Bronchial epithelial cell (primary cell): ENCODE measurements around the gene SLC12A4. TPM values are rescaled to one million over a fixed set of nuclear protein-coding genes. Genes with fewer than 3 reads are reported as not detected.

Source experiments
- DNase-seq: peaks from one replicate; pipeline ENCODE4 v3.0.0-alpha.2; 2010; ENCODE audit warnings: low read depth
- FAIRE-seq: peaks from 2 replicates; lab custom pipeline; 2011; peaks lifted over from hg19 to GRCh38; lab: Jason Lieb, UNC
- H3K27me3 ChIP-seq: 2 replicates; pipeline ENCODE4 v1.5.1; 2011; ENCODE audit warnings: low read length; ENCODE audit not compliant: control insufficient read depth, insufficient read depth
- H3K36me3 ChIP-seq: 2 replicates; pipeline ENCODE4 v1.5.1; 2011; ENCODE audit warnings: low read length; ENCODE audit not compliant: control insufficient read depth, insufficient read depth
- H3K4me3 ChIP-seq: 2 replicates; pipeline ENCODE4 v1.5.1; 2011; ENCODE audit warnings: mild to moderate bottlenecking, low read depth, low read length, control low read depth
- CTCF ChIP-seq: IDR thresholded peaks from 2 replicates; pipeline ENCODE4 v1.5.1; 2011; ENCODE audit warnings: mild to moderate bottlenecking, moderate library complexity, low read length, control low read depth, inconsistent platforms; ENCODE audit not compliant: insufficient read depth, severe bottlenecking
- total RNA-seq: library from RNA; depleted of rRNA; stranded (reverse); fragments of >200 nt; gene quantifications from 2 replicates; pipeline ENCODE4 v1.2.1, GENCODE V29; 2014

Gene SLC12A4
- total RNA-seq, 1 donor from 2014 or later: 20.5 TPM

- peak; percentile 28 for FAIRE-seq
Measured at GRCh38 chr16:67923414-67924116, 44.9 kb downstream of the SLC12A4 start.

GRCh38 chr16:67922740-67923139 lies 45.7 kb downstream of the SLC12A4 start:
- FAIRE-seq: no peak
- Histone ChIP-seq H3K36me3 (peaks cover 6% of the 10 kb centered on the region), H3K27me3 (no peaks in the 10 kb centered on the region), H3K4me3 (no peak overlapping the region)
- no peak for DNase-seq
- TF ChIP-seq CTCF: no peak

More at GRCh38 chr16:67923414-67924116, 44.9 kb downstream of the SLC12A4 start:
- Histone ChIP-seq H3K4me3 (no peak overlapping the region), H3K27me3 (no peaks in the 10 kb centered on the region), H3K36me3 (peaks cover 8% of the 10 kb centered on the region)
- DNase-seq: no peak
- no peak for TF ChIP-seq CTCF

- no peak for TF ChIP-seq CTCF
Measured at GRCh38 chr16:67922221-67922620, 46.2 kb downstream of the SLC12A4 start.

GRCh38 chr16:67919622-67920221 lies 48.7 kb downstream of the SLC12A4 start:
- Histone ChIP-seq H3K27me3 (no peaks in the 10 kb centered on the region), H3K4me3 (no peak overlapping the region), H3K36me3 (peaks cover 5% of the 10 kb centered on the region)
- FAIRE-seq: no peak
- DNase-seq: no peak
- TF ChIP-seq CTCF: no peak

More at GRCh38 chr16:67922221-67922620, 46.2 kb downstream of the SLC12A4 start:
- DNase-seq (no peak), FAIRE-seq (no peak)
- Histone ChIP-seq H3K4me3 (no peak overlapping the region), H3K27me3 (no peaks in the 10 kb centered on the region), H3K36me3 (peaks cover 2% of the 10 kb centered on the region)

GRCh38 chr16:67917852-67918236 lies 50.6 kb downstream of the SLC12A4 start:
- Histone ChIP-seq H3K4me3 (no peak overlapping the region), H3K36me3 (peaks cover 6% of the 10 kb centered on the region), H3K27me3 (no peaks in the 10 kb centered on the region)
- FAIRE-seq (peak; percentile 95), DNase-seq (peak; percentile 89)
- no peak for TF ChIP-seq CTCF
